Lower lobe of right lung (tissue), 2 donors: ENCODE measurements around the gene FGFRL1. TPM values are rescaled to one million over a fixed set of nuclear protein-coding genes. Genes with fewer than 3 reads are reported as not detected.
"Not testable (repeated sequence)": the region's sequence is repeated elsewhere in the genome, so short reads cannot be mapped to it uniquely, and the experiment has no call there.

ENCODE experiments used
- ATAC-seq, 2 donors: fragments of 200-7000 bp; cut with Tn5 transposase; one replicate each; pipeline ENCODE4 v1.9.1; 2020 to 2022; ENCODE audit warnings: mild to moderate bottlenecking in 2 of 2, moderate library complexity in 2 of 2
- DNase-seq: peaks from one replicate; pipeline ENCODE4 v3.0.0-alpha.2; 2020
- H3K27ac ChIP-seq: fragments of 200-600 bp; one replicate; pipeline ENCODE4 v1.8.0; 2022
- H3K27me3 ChIP-seq: fragments of 200-600 bp; one replicate; pipeline ENCODE4 v1.8.0; 2022; ENCODE audit warnings: low read depth
- H3K36me3 ChIP-seq: fragments of 200-600 bp; one replicate; pipeline ENCODE4 v1.8.0; 2022; ENCODE audit warnings: mild to moderate bottlenecking
- H3K4me1 ChIP-seq: fragments of 200-600 bp; one replicate; pipeline ENCODE4 v1.8.0; 2022
- H3K4me3 ChIP-seq: fragments of 200-600 bp; one replicate; pipeline ENCODE4 v1.8.0; 2022; ENCODE audit warnings: mild to moderate bottlenecking
- H3K9me3 ChIP-seq: fragments of 200-600 bp; one replicate; pipeline ENCODE4 v1.8.0; 2022
- intact Hi-C: fragments of 100-400 bp; cut with DNase I; formaldehyde crosslinking; loops from one replicate; pipeline ENCODE4 v1.11.0; 2022
- total RNA-seq: library from RNA; stranded (reverse); fragmentation: NEBNext Ultra II Directional; extraction: Animal tissue kit (Norgen Biotek cat#: 25700); gene quantifications from one replicate; pipeline ENCODE4 v1.2.1, GENCODE V29; 2021
- TF ChIP-seq, protein P1 (sequence below): fragments of 200-600 bp; IDR thresholded peaks from one replicate; pipeline ENCODE4 v1.8.0; 2022; ENCODE audit warnings: antibody characterized with exemption, mild to moderate bottlenecking
- donor health status: DM: no; HTN: yes; CAD: no; lungs with severe emphysema.

Gene FGFRL1
- total RNA-seq, 1 donor from 2014 or later = 23.4 TPM

DNA sequence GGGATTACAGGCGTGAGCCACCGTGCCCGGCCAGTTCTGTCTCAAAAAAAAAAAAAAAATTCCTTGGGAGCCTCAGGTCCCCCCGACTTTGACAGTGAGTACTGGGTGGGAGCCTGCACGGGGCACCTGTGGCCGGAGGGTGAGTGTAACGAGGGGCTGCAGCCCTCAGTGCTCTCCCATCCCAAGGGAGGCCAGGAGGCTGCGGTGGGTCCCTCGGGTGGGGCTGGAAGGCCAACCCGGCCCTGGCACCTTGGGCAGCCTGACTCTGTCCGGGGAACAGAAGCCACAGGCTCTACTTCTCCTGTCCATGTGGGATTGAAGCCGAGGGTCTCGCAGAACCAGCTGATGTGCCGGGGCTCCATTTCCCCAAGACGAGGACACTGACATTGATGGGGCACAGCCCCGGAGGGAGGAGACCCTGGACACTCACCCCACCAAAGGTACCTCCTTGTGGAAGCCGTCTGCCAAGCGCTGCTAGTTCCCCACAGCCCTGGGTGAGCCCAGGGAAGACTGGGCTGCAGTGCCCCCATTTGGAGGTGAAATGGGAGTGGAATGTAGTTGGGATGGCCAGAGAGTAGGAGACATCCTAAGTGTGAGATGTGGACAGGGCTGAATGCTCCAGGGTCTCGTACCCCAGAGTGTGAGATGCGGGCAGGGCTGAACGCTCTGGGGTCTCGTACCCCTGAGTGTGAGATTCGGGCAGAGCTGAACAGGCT, 16.0 kb upstream of the FGFRL1 start:
- Histone ChIP-seq H3K4me3 (no peak overlapping the region), H3K36me3 (no peaks in the 10 kb centered on the region), H3K4me1 (peaks cover 28% of the 10 kb centered on the region), H3K9me3 (no peaks in the 10 kb centered on the region), H3K27ac (no peak overlapping the region), H3K27me3 (peaks cover 27% of the 10 kb centered on the region)
- TF ChIP-seq, protein P1, sequence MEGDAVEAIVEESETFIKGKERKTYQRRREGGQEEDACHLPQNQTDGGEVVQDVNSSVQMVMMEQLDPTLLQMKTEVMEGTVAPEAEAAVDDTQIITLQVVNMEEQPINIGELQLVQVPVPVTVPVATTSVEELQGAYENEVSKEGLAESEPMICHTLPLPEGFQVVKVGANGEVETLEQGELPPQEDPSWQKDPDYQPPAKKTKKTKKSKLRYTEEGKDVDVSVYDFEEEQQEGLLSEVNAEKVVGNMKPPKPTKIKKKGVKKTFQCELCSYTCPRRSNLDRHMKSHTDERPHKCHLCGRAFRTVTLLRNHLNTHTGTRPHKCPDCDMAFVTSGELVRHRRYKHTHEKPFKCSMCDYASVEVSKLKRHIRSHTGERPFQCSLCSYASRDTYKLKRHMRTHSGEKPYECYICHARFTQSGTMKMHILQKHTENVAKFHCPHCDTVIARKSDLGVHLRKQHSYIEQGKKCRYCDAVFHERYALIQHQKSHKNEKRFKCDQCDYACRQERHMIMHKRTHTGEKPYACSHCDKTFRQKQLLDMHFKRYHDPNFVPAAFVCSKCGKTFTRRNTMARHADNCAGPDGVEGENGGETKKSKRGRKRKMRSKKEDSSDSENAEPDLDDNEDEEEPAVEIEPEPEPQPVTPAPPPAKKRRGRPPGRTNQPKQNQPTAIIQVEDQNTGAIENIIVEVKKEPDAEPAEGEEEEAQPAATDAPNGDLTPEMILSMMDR = no peak
- no peak for DNase-seq
- intact Hi-C loops = no loop called here
- no peak for ATAC-seq

DNA sequence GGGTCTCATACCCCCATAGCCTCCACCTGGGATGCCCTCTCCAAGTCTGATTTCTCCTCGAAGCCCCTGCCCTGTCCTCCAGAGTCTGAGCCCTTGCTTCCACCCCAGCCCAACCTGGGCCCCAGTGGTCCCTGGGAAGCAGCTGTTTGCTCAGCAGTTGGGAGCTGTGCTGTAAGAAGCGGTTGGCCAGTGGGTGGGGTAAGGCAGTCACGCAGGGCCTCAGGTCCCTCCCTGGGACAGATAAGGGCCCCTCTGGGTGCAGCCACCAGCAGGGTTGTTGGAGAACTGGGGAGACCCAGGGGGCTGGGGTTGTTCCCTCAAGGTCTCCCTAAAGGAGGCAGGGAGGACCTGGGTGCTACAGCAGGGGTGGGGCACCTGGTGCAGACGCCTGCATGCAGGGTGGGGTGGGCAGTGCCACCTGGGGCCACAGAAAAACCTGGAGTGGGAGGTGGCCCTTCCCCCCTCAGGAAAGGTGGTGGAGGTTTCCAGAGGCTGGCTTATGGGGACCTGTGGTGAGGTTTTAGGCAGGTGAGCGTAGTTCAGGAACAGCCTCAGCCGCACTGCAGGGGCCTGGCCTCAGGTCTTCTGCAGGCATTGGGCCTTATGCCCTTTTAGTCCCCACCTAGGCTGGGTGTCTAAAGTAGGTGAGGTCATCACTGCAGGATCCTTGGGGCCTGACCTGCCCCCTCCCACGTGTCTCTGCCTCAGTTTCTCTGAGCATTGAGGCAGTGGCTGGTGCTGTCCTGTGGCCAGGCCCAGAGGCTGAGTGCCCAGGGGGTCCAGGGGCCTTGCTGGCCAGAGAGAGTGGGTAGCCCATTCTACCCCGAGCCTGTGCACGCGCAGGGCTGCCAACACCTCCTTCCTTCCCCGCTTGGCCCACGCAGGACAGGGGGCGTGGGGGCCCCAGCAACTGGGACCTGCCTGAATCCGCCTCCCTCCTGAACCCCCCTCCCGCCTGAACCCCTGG, 15.1 kb upstream of the FGFRL1 start:
- TF ChIP-seq, protein P1 = no peak
- ATAC-seq (no peak), DNase-seq (no peak)
- Histone ChIP-seq H3K27me3 (peaks cover 35% of the 10 kb centered on the region), H3K4me1 (peaks cover 28% of the 10 kb centered on the region), H3K4me3 (peak overlapping the region; percentile 43), H3K36me3 (no peaks in the 10 kb centered on the region), H3K27ac (no peak overlapping the region), H3K9me3 (no peaks in the 10 kb centered on the region)
- intact Hi-C loops = no loop called here

DNA sequence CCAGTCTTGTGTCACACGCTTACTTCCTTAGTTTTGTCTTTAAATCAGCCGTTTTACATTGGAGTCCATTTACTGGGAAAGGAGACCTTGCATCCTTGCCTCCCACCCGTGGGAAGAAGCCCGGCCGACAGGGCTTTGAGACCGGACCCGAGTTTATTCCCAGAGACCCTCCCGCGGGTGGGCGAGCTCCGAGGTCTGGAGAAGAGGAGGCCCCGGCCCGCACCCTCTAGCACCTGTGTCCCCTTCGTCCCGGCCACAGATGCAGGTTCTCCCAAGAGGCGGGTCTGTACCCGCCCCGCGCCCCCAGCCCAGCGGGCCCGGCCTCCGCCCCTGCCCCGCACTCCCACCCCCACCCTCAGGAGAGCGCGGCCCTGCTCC, 14.4 kb upstream of the FGFRL1 start:
- no peak for DNase-seq
- ATAC-seq = no peak
- peaks cover 32% of the 10 kb centered on the region for H3K4me1 ChIP-seq
- H3K9me3 ChIP-seq = no peaks in the 10 kb centered on the region
- TF ChIP-seq, protein P1 = no peak
- peak overlapping the region; percentile 43 for H3K4me3 ChIP-seq
- H3K27ac ChIP-seq = no peak overlapping the region
- H3K36me3 ChIP-seq = no peaks in the 10 kb centered on the region
- intact Hi-C loops = no loop called here
- H3K27me3 ChIP-seq = peaks cover 42% of the 10 kb centered on the region

DNA sequence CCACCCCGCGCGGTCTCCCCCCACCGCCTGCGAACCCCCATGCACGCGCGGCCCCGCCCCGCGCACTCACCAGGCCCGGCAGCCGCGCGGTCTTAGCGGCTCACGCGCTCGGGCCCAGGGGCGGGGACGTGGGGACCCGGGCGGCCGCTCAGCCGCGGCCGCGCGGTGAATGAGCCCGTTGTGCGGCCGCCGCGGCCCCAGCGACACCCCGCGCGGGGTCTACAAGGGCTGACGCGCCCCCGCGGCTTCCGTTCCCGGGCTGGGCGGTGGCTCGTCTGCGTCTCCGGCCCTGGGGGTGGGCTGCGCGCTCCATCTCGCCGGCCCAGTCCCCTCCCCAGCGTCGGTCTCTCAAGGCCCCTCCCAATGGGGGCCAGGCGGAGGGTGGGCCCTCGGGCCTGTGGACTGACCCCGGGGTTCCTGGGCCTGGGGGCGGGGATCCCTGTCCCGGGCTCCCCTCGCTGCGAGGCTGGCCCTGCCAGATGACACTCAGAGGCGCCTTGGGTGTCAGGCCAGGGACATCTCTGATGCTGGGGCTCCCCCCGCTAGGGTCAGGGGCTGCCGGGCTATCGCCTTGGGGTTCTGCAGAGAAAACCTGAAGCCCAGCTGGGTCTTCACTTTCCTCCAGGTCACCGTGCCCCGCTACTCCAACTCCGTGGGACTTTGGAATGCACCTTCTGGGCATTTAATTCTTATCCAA, 13.9 kb upstream of the FGFRL1 start:
- peaks cover 47% of the 10 kb centered on the region for H3K27me3 ChIP-seq
- no peak overlapping the region for H3K27ac ChIP-seq
- no peak for DNase-seq
- no peaks in the 10 kb centered on the region for H3K9me3 ChIP-seq
- H3K36me3 ChIP-seq = no peaks in the 10 kb centered on the region
- H3K4me1 ChIP-seq = peaks cover 33% of the 10 kb centered on the region
- TF ChIP-seq, protein P1 = no peak
- intact Hi-C loops = no loop called here
- peak; percentile 15 to 43 for ATAC-seq
- H3K4me3 ChIP-seq = peak overlapping the region; percentile 43

DNA sequence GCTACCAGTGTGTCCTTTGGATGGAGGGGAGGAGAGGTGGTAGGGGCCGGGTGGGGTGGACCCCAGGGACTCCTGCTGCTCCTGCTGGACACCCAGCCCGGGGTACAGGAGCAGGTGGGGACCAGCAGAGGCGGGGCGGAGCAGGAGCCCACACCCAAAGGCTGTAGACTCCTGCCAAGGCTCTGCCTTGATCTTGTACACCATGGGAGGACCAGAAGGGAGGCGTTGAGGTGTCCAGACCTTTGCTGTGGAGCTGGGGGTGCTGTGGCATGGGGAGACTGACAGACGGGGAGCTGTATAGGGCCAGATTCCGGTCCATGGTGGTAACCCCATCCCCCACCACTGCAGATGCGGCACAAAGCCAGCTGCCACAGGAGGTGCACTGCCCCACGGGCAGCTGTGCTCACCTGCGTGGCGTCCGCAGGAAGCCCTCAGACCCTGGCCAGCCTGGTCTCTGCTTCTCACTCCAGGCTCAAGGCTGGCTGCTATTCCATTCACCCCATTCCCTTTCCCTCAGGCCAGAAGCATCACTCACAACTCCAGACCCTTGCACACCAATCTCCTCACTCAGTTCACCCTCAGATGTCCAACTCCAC, 13.2 kb upstream of the FGFRL1 start:
- H3K27ac ChIP-seq = no peak overlapping the region
- intact Hi-C loops = no loop called here
- H3K27me3 ChIP-seq = peaks cover 54% of the 10 kb centered on the region
- H3K9me3 ChIP-seq = no peaks in the 10 kb centered on the region
- DNase-seq (no peak), ATAC-seq (peak in 1 of 2 donors; percentile 2)
- H3K4me3 ChIP-seq = no peak overlapping the region
- TF ChIP-seq, protein P1 = no peak
- H3K36me3 ChIP-seq = no peaks in the 10 kb centered on the region
- H3K4me1 ChIP-seq = peaks cover 33% of the 10 kb centered on the region

DNA sequence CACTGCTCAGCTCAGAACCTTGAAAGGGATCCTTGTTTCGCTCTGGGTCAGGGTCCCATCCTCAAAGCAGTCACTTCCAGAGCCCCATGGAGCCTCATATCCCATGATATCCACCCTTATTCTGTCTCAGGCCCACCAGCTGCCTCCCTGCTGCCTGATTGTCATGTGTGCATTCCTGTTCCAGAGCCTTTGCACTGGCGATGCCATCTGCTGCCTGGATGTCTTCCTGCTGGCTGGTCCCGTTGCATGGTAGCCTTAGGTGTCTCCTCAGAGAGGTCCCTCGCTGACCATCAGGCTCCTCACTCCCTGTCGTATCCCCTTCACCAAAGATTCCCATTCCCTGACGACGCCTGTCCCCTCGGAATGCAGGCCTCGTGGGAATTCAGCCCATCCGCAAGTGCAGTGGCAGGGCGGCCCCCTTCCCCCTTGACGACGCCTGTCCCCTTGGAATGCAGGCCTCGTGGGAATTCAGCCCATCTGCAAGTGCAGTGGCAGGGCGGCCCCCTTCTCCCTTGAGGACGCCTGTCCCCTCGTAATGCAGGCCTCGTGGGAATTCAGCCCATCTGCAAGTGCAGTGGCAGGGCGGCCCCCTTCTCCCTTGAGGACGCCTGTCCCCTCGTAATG, 12.1 kb upstream of the FGFRL1 start:
- H3K4me3 ChIP-seq, intact Hi-C loops, H3K9me3 ChIP-seq, H3K27ac ChIP-seq, ATAC-seq, DNase-seq, H3K36me3 ChIP-seq: not testable (repeated sequence)
- Histone ChIP-seq H3K4me1 (peaks cover 29% of the 10 kb centered on the region), H3K27me3 (peaks cover 65% of the 10 kb centered on the region)
